NCI-H748 (cell line): ENCODE measurements around the gene ATXN3L.

Source experiments
- DNase-seq: peaks from one replicate; lab custom pipeline; 2025; ENCODE audit not compliant: unreplicated experiment; lab: John Stamatoyannopoulos, UW

The ATXN3L gene

DNA sequence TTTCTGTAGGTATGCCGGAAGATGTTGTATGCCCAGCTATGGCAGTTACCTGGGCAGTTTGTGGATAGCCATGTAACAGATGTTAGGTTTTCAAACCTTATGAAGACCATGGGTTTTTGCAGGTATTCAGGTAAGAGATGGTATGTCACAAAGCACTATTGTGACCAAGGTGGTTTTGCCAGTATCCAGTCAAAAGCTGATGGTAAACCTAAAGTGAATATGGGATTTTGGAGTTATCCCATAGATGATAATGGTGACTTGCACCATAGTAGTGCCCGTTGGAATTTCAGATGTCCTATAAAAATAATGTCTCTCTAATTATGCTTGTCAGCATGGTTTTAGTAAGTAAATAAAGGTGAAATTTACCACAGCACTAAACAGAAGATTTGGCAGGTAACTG, at the start of gene ATXN3L:
Gene ATXN3L, minus strand, starts transcription at position 101 of the 400 bp plus-strand sequence. CDS start 119 bp downstream, outside the sequence.
- no peak for DNase-seq

DNA sequence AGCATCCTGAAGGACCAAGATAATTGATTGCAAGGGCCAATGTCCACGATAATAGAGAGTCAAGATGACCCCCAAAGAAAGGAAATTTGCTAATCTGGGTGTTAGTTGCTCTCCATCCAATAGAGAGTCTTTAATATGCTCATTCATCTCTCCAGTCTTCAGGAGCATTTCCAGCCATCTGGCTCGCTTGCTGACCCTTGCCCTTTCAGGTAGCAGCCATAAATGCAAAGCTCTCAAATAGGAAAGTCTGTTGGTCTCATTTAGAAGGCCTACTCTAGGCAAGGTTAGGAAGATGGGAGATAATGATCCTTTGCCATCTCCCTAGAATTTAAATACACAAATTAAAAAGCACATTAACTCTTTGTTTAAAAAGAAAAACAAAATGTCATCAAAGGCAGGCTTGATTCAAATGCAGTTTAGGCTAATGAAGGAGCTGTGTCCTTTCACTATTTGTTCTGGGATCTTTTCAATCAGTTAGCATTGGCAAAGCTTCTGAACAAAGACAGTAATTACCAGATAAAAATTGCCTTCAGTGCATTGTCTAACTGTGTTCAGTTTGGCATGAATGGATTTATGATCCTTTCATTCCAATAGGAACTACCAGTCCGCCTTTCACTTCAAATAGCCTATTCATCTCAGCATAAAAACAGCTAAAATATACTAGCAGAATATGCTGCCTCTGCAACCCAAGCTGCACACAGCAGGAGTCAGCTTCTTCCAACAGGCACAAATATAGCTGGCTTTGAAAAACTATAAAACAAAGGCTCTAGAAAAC, 49.6 kb upstream of the ATXN3L start:
- DNase-seq: peak; percentile 99

DNA sequence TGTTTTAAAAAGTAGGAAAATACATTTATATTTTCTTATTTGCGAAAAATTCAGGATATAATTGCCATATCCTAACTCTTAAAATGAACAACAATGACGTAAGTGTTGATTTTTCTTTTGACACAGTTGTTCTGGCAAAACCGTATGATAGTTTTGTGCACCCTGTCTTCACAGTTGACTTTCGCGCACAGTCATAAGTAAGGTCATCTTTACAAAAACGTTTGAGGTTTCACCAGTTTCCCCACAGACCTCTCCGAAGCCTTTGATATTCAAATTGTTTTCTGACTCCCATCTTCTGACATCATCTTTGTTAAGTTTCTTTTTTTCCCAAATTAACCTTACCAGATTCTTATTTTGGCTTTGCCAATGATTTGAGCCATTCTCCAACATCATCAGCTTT, 48.1 kb upstream of the ATXN3L start:
- DNase-seq: no peak

DNA sequence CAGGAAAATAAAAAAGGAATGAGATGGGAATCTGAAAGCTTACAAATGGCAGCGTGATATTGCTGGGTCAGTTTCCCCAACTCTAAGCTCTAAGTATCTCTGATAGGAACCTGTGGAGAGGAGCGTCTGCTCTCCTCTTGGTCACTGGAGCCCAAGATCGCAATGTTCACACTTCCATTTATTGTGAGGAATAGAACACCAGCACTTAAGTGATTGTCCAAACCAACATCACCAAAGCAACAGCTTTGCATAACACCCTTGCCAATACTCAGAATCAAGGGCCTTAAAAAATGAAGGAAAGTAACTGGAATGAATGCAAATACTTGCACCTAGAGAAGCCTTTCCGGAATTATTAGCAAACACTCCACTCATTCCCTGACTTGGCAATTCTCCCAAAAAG, 46.8 kb upstream of the ATXN3L start:
- no peak for DNase-seq

DNA sequence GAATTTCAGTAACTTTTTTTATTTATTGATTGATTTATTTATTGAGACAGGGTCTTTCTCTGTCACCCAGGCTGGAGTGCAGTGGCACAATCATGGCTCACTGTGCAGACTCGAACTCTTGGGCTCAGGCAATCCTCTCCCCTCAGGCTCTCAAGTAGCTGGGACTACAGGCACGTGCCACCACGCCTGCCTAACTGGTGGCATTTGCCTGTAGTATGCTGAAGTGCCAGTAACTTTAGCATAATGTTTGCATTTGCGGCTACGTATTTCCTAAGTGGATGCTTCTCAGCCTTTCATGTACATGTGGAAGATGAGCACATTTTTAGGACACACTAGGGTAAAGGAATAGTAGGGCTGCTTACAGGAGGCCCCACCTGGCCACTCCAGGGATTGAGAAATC, 45.3 kb upstream of the ATXN3L start:
- DNase-seq: no peak

DNA sequence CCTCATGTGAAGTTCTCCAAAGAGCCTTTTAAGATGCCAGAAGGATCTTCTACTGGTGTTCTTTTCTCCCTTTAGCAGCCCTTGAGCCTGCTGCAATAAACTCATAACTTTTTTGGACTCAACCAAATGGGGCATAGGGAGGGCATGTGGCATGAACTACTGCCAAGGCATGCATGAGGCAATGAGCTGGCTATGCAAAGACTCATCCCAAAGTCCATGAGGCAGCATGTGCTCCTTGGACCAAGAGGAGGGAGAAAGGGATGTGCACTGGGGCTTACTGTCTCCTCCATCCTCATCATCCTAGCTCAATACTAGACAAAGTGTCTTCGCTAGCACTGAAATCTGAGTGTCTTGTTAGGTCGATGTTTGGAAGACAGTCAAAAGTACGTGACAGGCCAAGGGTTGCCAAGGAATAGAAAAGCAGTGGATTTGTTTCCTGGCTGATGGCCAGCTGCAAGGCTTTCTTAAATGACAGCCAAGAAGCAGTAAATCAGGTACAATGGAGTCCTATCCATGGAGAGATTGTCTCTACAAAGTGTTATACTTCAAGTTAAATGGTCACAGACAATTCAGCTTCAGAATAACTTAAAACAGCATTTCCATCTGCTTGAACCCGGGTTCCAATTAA, 44.5 kb upstream of the ATXN3L start:
- no peak for DNase-seq

DNA sequence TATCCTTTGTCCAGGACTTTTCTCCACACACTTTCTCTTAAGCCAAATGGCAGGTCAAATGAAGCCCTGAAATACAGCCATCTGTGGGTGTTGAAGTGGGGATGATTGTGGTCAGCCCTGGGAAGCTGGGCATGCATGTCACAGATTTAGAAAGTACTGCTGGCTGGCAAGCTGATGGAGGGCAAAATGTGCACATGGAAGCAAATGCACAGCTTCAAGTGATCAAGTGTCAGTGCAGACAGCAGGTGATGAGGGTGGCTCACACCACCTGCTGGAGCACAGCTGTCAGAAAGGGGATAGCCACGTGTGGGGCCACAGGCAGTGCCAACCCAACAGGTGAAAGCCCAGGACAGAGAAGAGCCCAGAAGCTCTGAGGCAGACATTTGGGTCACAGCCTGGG, 40.3 kb upstream of the ATXN3L start:
- DNase-seq: peak; percentile 75

DNA sequence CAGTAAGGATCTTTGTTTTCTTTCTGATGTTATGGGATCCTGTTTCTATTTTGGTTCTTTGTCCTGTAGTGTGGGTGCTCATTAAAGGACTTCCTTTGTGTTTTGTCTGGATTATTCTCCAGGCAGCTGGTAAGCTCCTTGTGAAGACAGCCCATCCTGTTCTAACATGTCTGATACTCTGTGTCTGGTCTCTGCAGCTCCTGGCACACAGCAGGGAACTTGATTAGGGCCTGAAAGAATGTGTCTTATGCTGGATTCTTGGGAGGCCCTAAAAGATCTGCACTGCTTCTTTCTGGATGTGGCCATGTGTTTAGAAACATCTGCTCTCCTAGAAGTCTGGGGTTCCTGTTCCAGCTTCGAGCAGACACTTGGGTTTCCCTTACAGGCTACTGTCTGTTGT, 38.1 kb upstream of the ATXN3L start:
- DNase-seq: peak; percentile 76

DNA sequence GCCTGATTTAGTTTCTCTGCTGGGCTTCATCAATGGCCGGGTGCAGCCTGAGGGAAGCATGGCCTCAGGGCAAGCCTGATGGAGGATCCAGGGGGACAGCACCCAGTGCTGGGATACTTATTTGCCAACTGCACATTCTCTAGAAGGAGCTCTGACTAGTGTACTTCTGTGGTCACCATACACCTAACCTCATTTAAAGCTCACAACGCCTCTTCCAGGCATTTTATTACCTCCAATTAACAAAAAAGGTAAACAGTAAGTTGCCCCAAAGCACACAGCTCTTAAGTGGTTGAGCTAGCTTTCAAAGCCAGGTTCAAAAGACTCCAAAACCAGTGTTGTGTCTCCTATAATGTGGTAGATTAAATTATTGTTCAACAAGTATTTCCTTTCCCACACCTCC, 26.8 kb upstream of the ATXN3L start:
- DNase-seq: peak; percentile 93

DNA sequence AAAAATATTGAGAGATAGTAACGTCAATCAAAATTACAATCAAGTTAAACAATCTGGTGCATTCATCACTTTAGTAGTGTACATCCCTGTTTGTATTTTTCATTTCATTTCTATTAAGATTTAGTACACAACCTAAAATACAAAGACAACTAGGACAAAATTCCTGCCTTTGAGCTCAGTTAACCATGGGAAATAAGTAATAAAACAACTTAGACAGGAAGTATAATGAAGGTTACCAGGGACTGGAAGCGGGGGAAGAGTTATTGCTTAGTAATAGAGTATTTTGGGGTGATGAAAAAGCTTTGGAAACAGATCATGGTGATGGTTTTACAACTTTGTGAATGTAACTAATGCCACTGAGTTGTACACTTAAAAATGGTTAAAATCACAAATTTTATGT, 25.6 kb upstream of the ATXN3L start:
- DNase-seq: no peak

DNA sequence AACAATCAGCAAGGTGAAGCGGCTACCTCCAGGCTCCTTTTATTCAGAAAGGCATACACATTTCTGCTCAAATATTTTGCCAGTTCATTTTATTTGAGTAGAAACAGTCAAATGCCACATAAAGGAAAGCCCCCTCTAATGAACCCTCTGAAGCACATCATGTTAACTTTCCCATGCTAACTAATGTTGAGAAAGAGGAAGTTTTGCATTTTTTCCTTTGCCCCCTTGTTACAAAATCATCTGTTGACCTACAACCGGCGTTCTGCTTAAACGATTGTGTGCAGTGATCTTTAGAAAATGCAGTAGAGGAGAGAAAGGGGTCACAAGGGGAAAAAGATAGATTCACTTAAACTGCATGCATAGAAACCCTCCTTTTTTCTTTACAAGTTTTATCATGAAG, 25.2 kb upstream of the ATXN3L start:
- no peak for DNase-seq

DNA sequence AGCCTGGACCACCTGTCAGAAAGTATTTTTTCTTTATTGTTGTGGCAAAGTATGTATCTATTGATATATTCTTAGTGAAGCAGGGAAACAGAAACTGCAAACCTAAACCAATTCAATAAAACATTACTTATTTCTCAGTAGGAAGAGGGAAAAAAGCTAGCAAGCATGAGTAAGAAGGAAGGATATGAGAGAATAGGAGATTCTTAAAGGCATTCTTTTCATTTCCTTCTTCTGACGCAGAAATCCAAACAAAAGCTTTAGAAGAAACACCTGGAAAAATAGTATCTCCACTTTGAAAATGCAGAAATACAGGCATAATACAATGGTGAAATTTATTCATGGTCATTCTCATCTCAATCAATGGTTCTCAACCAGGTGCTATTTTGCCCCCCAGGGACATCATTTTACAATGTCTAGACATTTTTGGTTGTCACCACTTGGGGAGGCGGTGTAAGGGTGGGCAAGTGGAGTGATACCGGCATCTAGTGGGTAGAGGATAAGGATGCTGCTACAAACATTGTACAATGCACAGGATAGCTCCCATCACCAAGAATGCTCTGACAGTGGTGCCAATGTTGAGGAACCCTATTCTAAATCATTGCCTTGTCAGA, 21.7 kb upstream of the ATXN3L start:
- peak; percentile 3 for DNase-seq

DNA sequence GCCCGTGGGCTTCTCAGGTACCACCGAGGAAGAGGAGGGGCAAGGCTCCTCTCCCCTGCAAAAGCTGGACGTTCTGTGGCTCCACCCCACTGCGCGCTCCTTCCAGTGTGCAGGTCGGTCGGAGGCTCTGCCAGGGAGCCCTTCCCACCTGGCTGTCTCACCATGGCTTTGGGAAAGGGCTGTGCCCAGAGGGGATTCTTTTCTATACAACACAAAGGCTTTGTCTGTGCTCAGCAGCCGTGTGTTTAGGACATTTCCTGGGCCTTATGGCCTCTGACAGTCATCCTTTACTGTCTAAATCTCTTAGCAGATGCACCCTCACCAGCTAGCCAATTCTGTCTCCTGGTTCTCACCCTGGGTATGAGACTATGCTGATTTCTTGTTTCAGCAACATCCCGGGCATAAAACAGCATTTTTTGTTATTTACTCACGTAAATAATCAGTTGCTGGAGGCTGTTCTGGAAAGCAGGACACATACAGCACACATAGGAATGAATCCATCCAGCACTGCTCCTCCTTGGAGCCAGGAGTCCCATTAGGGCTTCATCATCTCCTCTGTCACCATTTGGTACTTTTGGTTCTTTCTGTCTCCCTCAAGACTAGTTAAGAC, 20.4 kb upstream of the ATXN3L start:
- DNase-seq: peak; percentile 7

DNA sequence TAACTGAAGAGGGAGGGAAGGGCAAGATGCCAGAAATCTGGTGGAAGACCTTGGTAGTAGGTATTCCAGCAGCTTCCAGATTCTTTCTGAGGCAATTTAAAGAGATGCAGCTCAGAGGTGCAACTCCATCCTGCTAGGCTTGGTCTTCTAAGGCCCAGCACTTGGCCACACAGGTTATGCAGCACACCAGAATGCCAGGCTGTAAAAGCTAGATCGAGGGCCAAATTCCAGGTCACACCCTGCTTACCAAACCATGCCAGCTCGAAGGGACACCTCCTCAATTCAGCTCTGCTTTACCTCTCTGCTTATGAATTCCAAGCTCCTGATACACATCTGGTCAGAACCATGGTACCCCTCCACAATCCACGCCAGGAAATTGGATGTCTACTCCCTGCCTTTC, 19.8 kb upstream of the ATXN3L start:
- DNase-seq: no peak

DNA sequence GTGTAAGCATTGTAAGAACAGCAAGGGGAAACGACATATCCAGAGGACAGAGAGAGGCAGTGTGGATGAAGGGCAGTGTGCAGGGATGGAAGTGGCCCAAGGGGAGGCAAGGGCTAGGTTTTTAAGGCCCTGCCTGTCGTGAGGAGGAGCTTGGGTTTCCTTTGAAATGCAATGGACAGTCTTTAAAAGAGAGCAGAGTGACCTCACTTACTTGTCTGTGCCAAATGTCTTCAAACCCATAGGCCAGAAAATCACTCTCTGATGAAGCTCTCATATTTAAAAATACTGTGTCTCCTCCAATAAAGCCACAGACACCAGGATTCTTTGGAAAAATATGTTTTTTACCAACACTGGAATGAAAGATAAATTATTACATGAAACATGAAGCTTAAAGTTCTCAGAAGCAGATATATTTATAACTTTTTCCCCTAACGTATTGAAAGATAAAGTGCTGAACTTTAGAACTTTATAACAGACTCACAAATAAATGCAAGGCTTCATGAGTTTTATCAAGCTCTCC, 19.2 kb upstream of the ATXN3L start:
- no peak for DNase-seq

DNA sequence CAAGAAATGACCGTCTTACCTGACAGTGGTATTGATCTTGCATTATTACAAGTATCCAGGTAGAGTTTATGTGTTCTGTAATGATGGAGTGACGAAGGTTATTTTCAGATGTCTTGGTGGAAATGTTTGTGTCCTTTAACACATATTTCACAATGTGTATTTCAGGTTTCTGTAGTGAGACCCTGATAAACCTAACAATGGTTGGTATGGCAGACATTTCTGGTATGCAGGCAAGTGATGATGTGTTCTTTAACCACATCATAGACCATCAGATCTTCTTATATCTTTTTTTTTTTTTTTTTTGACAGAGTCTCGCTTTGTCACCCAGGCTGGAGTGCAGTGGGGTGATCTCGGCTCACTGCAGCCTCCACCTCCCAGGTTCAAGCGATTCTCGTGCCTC, 14.6 kb upstream of the ATXN3L start:
- no peak for DNase-seq

DNA sequence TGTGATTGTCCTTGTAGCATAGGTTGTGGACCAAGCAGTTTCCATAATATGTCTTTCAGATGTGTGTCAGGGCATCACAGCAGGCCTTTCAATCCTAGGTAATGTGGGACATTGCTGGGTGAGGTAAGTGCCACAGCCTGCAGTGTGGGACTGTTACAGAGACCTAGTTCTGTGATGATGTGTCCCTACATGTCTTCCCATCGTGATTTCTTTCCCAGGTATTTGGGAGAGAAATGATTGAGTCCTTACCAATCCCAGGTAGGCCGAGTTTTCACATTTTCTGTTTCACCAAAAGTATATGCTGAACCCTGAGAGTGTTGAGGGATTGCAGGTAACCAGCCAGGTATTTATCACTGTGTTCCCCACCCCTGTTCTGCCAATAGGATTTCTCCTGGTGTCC, 10.6 kb upstream of the ATXN3L start:
- DNase-seq: no peak

DNA sequence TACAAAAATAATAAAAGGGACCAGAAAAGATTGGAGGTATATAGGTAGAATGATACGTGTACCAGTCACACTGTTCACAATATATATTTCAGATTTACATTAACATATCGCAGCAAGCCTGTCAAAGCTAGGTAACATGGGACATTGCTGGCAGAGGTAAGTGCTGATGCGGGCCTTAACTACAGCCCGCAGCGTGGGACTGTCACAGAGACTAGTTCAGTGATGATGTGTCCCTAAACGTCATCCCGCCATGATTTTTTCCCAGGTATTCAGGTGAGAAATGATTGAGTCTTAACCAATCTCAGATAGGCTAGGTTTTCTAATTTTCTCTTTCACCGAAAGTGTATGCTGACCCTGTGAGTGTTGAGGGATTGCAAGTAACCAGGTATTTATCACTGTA, 7.8 kb upstream of the ATXN3L start:
- no peak for DNase-seq

DNA sequence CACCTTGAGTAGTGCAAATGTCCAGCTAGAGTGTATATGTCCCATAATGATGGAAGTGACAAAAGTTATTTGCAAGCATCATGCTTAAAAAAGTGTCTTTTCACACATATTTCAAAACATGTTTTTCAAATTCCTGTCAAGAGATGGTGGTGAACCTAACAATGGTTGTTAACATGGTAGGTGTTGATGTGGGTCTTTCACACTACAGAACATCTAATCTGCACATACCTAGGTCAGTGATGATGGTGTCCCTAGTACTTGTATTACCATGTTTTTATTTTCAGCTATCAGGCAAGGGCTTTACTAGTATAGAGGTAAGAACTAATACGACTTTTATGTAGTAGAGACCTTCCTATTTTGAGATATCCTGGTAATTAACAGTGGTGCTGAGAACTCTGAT, 3.4 kb upstream of the ATXN3L start:
- no peak for DNase-seq

DNA sequence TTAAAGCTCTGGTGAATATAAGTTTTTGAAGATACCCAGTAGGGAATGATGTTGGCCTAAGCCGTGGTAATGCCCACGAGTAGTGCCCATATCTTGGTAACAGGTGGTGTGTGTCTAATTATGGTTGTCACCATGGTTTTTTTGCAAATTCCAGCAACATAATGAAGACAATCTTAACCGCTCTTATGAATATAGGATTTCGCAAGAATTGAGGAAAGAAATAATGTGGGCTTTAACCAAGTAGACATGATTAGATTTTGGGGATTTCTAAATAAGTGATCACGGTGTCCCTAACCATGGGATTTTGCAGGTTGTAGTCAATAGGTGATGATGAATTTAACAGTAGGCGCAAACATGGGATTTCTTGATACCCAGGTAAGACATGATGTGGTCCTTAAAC, 2.5 kb downstream of the ATXN3L start:
- no peak for DNase-seq

DNA sequence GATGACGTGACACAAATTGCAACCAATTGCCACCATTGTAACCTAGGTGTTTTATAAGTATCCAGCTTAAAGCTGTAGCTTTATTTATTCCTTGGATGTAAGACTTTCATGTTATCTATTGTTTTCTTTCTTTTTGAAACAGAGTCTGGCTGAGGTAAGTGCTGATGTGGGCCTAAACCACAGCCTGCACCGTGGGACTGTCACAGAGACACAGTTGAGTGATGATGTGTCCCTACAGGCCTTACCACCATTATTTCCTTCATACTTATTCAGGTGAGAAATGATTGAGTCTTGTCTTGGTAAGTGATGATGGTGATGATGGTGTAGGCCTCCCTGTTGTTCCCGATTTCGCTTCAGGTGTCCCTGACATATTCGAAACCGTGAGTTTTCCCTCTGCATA, 8.3 kb downstream of the ATXN3L start:
- no peak for DNase-seq

DNA sequence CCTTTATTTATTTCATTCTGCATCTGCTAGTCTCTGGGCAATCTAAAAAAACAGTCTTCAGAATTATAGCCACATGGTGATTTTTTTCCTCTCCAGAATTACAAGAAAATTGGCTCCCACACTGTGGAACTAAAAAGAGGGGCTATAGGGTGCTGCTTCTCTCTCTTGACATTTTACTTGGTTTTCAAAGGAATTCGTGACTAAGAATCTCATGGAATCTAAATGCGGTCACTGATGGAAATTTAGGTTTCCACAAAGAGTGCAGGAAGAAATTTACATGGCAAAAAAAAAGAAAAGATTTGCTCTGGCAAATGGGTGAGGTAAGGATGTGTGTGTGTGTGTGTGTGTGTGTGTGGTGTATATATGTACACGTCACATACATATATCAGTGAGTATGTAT, 10.2 kb downstream of the ATXN3L start:
- DNase-seq: no peak
